K562 treated with DMSO at 1 percent for 4 hours (cell line): Measurements from ENCODE around the gene IL12B. TPM values are rescaled to one million over a fixed set of nuclear protein-coding genes. Genes with fewer than 3 reads are reported as not detected.

ENCODE experiments used
- total RNA-seq: library from RNA; unstranded; fragments of 300-600 nt; gene quantifications from 2 replicates; pipeline ENCODE4 v1.2.3, GENCODE V29; 2022; ENCODE audit not compliant: insufficient read depth

The IL12B gene
- total RNA-seq = not detected in 2 replicates

DNA sequence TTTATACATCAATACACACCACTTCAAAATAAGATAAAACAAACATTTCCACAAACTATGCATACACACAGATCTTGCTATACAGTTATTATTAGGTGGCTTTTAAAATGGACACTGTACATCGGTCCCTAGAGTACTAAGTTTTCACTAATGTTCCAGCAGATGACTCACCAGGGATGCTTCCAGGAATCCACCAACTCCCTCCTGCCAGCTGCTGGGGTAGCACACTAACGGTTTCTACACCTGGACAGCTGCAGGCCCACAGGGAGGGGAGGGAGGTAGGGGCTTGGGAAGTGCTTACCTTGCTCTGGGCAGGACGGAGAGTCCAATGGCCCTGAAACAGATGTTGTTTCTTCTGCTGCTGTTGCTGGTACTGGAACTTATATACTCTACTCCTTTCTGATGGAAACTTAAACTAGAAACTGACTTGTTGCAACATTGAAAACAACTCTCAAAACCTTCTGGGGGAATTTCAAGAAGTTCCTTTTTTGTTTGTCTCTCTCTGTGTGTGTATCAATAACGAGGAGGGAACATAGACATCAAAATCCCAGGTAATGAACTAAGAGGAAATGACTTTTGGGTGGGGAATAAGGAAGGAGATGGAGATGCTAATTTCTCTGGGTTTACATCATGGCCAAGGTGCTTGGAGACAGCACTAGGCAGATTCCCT, at the start of gene IL12B:
Gene IL12B (minus strand): TSS at position 357 of the 670 bp plus-strand sequence. CDS start 3,705 bp downstream, outside the sequence.

Other genes with a start within 250 kb of the IL12B start
- not detected in 2 replicates for gene EBF1, start 230.6 kb downstream of the IL12B start, total RNA-seq
- gene RNF145, start 120.9 kb downstream of the IL12B start, total RNA-seq = 35.7 and 39.9 TPM in 2 replicates
- gene UBLCP1, start 67.2 kb downstream of the IL12B start, total RNA-seq = 14.4 and 16.9 TPM in 2 replicates